Loucy (cell line): Measurements from ENCODE around the gene IL17RE.

ENCODE experiments used
- EZH2phosphoT487 ChIP-seq: fragments of 200-600 bp; IDR thresholded peaks from 2 replicates; pipeline ENCODE4 v1.6.1; 2018; ENCODE audit warnings: antibody characterized with exemption, mild to moderate bottlenecking, moderate library complexity, borderline replicate concordance
- TF ChIP-seq, protein P1 (sequence below): fragments of 200-600 bp; sonication (generic); conservative IDR thresholded peaks from 2 replicates; pipeline ENCODE4 v1.5.1; 2014; ENCODE audit warnings: mild to moderate bottlenecking, antibody characterized with exemption, low read length

DNA sequence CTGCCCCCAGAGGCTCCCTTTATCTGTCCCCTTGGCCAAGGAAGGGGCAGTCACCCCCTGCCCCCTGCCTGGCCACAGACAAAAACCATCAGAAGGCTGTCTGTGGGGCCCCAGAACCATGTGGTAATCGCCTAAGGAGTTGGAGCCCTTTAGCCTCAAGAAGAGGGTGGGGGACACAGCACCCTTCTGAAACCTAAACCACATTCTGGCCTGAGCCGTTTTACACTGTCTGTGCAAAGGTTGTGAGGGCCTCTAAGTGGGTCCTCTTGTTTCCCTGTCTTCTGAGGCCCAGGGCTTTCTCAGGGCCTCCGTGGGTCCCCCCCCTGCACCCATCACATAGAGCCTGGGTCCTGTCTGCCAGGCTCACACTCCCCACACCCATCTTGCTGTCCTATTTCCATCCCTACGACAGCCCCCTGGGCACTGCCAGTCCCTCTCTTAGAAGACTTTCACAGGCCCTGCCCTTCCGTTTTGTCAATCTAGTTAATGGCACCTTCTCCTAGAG, 41.0 kb upstream of the IL17RE start:
- TF ChIP-seq, protein P1, sequence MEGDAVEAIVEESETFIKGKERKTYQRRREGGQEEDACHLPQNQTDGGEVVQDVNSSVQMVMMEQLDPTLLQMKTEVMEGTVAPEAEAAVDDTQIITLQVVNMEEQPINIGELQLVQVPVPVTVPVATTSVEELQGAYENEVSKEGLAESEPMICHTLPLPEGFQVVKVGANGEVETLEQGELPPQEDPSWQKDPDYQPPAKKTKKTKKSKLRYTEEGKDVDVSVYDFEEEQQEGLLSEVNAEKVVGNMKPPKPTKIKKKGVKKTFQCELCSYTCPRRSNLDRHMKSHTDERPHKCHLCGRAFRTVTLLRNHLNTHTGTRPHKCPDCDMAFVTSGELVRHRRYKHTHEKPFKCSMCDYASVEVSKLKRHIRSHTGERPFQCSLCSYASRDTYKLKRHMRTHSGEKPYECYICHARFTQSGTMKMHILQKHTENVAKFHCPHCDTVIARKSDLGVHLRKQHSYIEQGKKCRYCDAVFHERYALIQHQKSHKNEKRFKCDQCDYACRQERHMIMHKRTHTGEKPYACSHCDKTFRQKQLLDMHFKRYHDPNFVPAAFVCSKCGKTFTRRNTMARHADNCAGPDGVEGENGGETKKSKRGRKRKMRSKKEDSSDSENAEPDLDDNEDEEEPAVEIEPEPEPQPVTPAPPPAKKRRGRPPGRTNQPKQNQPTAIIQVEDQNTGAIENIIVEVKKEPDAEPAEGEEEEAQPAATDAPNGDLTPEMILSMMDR = no peak
- no peak for TF ChIP-seq EZH2phosphoT487
